ENCODE data around the gene SLC16A4.
A peak's percentile ranks its signal among the peaks of the same experiment; 100 is the strongest.
"Not testable (repeated sequence)": the region's sequence is repeated elsewhere in the genome, so short reads cannot be mapped to it uniquely, and the experiment has no call there.

The SLC16A4 gene

DNA sequence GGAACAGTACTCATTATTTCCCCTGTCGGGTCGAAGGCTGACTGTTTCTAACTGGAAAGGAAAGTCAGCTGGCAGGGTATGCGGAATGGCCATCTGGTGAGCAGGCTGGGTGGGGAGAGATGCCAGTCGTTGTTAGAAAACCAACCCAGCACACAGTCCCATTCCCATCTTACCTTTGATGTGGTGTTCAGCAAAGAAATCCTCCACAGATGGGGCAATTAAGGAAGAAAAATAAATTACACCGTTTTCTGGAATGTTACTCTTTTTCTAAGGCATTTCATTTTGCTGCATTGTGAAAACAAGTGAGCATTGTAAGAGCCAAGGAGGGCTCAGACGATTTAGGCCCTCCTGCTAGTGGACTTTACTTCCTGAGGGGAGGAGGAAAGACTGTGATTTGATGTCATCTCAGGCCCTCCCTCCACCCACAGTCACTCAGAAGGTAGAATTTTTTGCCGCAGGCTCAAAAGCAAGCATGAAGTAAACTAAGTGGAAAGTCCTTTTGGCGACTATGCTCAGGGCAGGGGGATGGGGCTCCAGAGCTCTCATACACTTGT, at the start of gene SLC16A4:
Gene SLC16A4, minus strand, starts transcription at position 335 of the 554 bp plus-strand sequence. CDS start 1,703 bp downstream, outside the sequence.
- DNase-seq (ENCODE audit: low spot score in 2 of 2), result no peak
- in situ Hi-C loops (cut with MboI; ENCODE audit: low sequenced_read_pairs), result no loop called here
- Histone ChIP-seq H3K9me3 (no peaks in the 10 kb centered on the region), H3K36me3 (replicated peaks) (peaks cover 9% of the 10 kb centered on the region), H3K4me3 (no peak within 1 kb of the TSS), H3K4me1 (no peaks in the 10 kb centered on the region), H3K27me3 (ENCODE audit: low read depth) (no peaks in the 10 kb centered on the region)

DNA sequence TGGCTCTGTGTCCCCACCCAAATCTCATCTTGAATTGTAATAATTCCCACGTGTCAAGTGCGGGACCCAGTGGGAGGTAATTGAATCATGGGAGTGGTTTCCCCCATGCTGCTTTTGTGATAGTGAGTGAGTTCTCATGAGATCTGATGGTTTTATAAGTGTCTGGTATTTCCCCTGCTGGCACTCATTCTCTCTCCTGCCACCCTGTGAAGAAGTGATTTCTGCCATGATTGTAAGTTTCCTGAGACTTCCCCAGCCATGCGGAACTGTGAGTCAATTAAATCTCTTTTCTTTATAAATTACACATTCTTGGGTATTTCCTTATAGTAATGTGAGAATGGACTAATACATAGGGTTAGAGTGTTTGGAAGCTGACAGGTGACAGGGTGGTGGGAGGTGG, 49.0 kb upstream of the SLC16A4 start:
- H3K9me3 ChIP-seq; H3K4me1 ChIP-seq; H3K36me3 ChIP-seq (replicated peaks); in situ Hi-C loops (cut with MboI; ENCODE audit: low sequenced_read_pairs); H3K4me3 ChIP-seq; H3K27me3 ChIP-seq (ENCODE audit: low read depth); DNase-seq (ENCODE audit: low spot score in 2 of 2): not testable (repeated sequence)

DNA sequence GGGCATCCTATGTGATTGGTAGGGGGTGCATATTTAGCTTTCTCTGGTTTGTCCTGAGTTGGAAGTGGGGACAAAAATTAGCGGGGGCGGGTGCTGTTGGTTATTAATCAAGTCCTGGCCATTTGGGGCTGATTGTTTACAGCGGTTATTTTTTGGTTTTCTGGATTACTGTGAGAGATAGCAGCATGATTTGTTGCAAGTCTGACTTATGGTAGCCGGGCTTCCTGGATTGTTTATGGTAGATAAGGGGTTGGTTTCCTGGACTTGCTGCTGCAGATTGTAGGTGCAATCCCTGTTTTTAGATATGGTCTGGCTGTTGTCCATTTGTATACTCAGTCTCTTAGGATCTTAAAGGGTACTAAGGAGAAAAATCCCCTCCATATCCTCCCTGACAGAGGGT, 48.1 kb upstream of the SLC16A4 start:
- Histone ChIP-seq H3K9me3 (no peaks in the 10 kb centered on the region), H3K4me1 (no peaks in the 10 kb centered on the region), H3K27me3 (ENCODE audit: low read depth) (no peaks in the 10 kb centered on the region), H3K36me3 (replicated peaks) (no peaks in the 10 kb centered on the region), H3K4me3 (no peak overlapping the region)
- in situ Hi-C loops (cut with MboI; ENCODE audit: low sequenced_read_pairs), result no loop called here
- DNase-seq (ENCODE audit: low spot score in 2 of 2), result no peak

DNA sequence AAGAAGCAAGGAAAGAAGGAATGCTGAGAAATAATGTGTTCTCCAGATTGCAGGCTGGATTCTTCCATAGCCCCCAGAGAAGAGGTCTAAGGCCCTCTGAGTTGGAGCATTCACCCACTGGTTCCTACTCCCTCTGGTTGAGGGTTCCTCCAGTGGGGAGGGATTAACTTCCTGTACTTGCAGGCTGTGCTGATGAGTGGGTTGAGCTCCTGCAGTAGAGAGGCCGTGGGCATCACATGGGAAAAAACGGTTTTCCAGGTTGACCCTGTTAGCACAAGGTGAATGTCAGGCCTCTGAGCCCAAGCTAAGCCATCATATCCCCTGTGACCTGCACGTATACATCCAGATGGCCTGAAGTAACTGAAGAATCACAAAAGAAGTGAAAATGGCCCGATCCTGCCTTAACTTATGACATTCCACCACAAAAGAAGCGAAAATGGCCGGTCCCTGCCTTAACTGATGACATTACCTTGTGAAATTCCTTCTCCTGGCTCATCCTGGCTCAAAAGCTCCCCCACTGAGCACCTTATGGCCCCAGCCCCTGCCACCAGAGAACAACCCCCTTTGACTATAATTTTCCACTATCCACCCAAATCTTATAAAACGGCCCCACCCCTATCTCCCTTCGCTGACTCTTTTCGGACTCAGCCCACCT, 46.9 kb upstream of the SLC16A4 start:
- H3K4me1 ChIP-seq; H3K4me3 ChIP-seq; H3K9me3 ChIP-seq; DNase-seq (ENCODE audit: low spot score in 2 of 2); H3K27me3 ChIP-seq (ENCODE audit: low read depth); in situ Hi-C loops (cut with MboI; ENCODE audit: low sequenced_read_pairs); H3K36me3 ChIP-seq (replicated peaks): not testable (repeated sequence)

DNA sequence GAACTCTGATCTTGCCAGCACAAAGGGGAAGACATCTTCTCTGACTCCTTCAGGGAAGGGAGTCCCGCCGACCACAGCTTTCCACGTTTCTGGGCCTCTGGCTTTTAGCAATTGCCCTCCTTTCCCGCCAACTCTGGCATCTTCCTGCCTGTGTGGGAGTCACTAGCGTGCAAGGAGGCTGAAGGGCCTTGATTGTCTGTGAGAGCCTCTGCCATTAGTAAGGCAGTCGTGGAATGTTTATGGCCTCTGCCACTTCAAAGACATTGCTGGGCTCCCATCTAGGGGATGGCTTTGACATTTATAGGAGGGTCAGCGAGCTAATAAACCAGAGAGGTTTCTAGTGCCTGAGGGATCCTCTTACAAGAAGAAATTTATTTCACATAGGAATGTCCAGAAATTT, 45.8 kb upstream of the SLC16A4 start:
- H3K27me3 ChIP-seq (ENCODE audit: low read depth), result no peaks in the 10 kb centered on the region
- DNase-seq (ENCODE audit: low spot score in 2 of 2), result peak in 1 of 2 experiments; percentile 31
- no peaks in the 10 kb centered on the region for H3K36me3 ChIP-seq (replicated peaks)
- no peaks in the 10 kb centered on the region for H3K9me3 ChIP-seq
- H3K4me1 ChIP-seq, result no peaks in the 10 kb centered on the region
- H3K4me3 ChIP-seq, result no peak overlapping the region
- in situ Hi-C loops (cut with MboI; ENCODE audit: low sequenced_read_pairs), result no loop called here

DNA sequence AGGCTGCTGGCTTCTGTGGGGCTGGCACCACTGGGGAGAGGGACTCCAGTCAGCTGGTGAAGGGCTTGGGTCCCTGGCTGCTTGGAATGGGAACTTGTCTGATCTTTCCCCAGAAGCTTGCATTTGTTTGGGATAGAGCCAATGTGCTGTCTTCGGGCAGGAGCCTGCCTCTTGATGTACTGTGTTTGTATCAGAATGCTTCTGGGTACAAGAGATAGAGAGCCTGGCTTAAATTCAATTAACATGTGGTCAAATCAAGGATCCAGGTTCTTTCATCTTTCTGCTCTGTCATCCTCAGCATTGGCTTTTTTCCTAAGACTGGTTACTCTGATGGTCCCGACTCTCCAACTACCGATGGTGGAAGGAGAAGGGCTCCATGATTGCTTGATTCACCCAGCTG, 44.1 kb upstream of the SLC16A4 start:
- in situ Hi-C loops (cut with MboI; ENCODE audit: low sequenced_read_pairs), result no loop called here
- no peak for DNase-seq (ENCODE audit: low spot score in 2 of 2)
- peaks cover 12% of the 10 kb centered on the region for H3K27me3 ChIP-seq (ENCODE audit: low read depth)
- no peak overlapping the region for H3K4me3 ChIP-seq
- H3K36me3 ChIP-seq (replicated peaks), result no peaks in the 10 kb centered on the region
- no peaks in the 10 kb centered on the region for H3K9me3 ChIP-seq
- H3K4me1 ChIP-seq, result no peaks in the 10 kb centered on the region

DNA sequence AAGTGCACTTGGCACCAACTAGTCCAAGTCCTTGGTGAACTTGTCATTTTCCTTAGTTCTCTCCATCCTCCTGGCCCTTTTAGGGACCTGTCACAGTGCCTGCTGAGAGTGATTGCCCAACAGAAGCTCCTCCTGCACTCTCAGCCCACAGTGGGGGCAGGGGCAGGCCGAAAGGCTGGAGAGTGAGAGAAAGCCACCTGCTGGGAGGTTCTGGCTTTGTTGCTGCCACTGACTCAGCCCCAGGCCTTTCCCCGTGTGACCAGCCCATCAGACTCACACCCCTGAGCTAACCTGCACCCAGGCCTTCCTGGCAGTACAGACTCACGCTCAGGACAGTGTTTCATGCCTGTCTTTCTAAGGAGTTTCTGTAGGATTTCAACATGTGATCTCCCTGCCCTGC, 43.0 kb upstream of the SLC16A4 start:
- Histone ChIP-seq H3K27me3 (ENCODE audit: low read depth) (peaks cover 12% of the 10 kb centered on the region), H3K4me1 (no peaks in the 10 kb centered on the region), H3K9me3 (no peaks in the 10 kb centered on the region), H3K4me3 (no peak overlapping the region), H3K36me3 (replicated peaks) (no peaks in the 10 kb centered on the region)
- in situ Hi-C loops (cut with MboI; ENCODE audit: low sequenced_read_pairs), result no loop called here
- DNase-seq (ENCODE audit: low spot score in 2 of 2), result peak in 1 of 2 experiments; percentile 32

DNA sequence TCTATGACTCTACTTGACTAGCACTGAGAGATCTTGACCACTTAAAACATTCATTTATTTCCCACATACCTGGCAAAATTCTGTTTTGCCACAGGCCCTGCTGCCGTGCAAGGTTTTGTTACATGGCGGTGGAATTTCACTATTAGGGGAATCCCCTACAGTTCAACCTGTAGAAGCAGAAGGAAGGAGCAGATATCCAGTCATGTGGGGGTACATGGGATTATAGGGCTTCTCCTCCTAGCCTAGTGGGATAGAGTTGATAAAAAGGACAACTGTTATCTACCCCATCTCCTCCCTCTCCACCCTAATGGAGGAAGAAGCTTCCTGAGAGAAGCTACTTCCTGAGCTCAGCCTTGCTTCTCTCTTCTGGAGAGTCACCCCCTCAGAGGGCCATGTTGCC, 42.4 kb upstream of the SLC16A4 start:
- in situ Hi-C loops (cut with MboI; ENCODE audit: low sequenced_read_pairs), result no loop called here
- DNase-seq (ENCODE audit: low spot score in 2 of 2), result no peak
- Histone ChIP-seq H3K9me3 (no peaks in the 10 kb centered on the region), H3K4me3 (no peak overlapping the region), H3K36me3 (replicated peaks) (no peaks in the 10 kb centered on the region), H3K4me1 (no peaks in the 10 kb centered on the region), H3K27me3 (ENCODE audit: low read depth) (peaks cover 12% of the 10 kb centered on the region)

DNA sequence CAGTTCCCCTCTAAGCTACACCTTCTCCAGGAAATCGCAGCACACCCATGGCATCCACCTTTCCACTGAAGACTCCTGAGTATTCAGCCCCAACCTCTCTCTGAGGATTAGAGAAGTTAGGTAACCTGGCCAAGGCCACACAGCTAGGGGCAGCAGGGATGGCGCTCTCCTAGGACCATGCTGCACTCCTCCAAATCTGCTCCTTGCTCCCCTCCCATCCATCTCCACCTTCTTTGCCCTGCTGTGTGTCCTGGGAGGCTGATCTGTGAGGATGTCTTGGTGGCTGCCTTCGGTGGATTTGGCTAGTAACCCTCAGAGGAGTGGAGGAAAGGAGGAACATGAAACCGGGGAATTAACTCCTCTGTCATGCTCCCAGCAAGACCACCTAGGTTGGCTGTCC, 40.1 kb upstream of the SLC16A4 start:
- DNase-seq (ENCODE audit: low spot score in 2 of 2), result no peak
- Histone ChIP-seq H3K36me3 (replicated peaks) (no peaks in the 10 kb centered on the region), H3K4me3 (no peak overlapping the region), H3K9me3 (no peaks in the 10 kb centered on the region), H3K4me1 (no peaks in the 10 kb centered on the region), H3K27me3 (ENCODE audit: low read depth) (peaks cover 12% of the 10 kb centered on the region)
- in situ Hi-C loops (cut with MboI; ENCODE audit: low sequenced_read_pairs), result no loop called here

DNA sequence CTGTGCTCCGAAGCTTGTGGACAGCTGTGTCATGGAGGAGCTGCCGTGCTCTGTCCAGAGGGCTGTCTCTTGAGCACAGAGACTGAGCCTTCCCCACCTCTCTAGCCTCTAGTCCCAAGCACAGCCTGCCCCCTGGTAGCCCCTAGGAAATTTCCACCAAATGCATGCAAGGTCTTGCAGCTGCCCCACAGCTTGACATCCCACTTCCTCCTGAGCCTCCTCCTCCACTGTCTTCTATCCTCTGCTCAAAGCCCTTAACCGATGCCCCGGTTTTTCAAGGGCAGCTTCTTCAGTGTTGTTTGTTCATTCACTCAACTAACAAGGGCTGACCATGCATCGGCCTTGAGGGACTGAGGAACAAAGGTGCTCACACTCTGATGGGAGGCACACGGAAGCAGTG, 39.5 kb upstream of the SLC16A4 start:
- no peaks in the 10 kb centered on the region for H3K9me3 ChIP-seq
- H3K4me3 ChIP-seq, result no peak overlapping the region
- H3K4me1 ChIP-seq, result no peaks in the 10 kb centered on the region
- DNase-seq (ENCODE audit: low spot score in 2 of 2), result no peak
- peaks cover 12% of the 10 kb centered on the region for H3K27me3 ChIP-seq (ENCODE audit: low read depth)
- H3K36me3 ChIP-seq (replicated peaks), result no peaks in the 10 kb centered on the region
- in situ Hi-C loops (cut with MboI; ENCODE audit: low sequenced_read_pairs), result no loop called here

DNA sequence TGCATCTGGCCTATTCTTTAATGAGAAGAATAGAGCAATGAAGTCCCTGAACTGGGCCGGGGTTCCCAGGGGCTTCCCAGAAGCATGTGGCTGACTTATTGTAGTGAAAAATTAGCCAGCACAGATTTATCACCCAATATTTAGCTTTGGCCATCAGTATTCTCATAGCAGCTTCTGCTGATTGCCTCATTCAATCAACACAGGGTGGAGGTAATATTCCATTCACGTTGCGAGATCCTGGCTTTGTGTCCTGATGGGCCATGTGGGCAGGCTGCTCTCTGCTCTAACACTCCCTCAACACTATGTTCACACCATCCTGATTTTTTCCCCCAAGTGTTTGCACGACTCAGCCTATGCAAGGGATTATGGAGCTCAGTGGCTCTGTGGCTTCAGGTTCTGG, 38.1 kb upstream of the SLC16A4 start:
- H3K27me3 ChIP-seq (ENCODE audit: low read depth), result peaks cover 12% of the 10 kb centered on the region
- no peaks in the 10 kb centered on the region for H3K36me3 ChIP-seq (replicated peaks)
- no peaks in the 10 kb centered on the region for H3K4me1 ChIP-seq
- in situ Hi-C loops (cut with MboI; ENCODE audit: low sequenced_read_pairs), result no loop called here
- H3K9me3 ChIP-seq, result no peaks in the 10 kb centered on the region
- H3K4me3 ChIP-seq, result no peak overlapping the region
- no peak for DNase-seq (ENCODE audit: low spot score in 2 of 2)

DNA sequence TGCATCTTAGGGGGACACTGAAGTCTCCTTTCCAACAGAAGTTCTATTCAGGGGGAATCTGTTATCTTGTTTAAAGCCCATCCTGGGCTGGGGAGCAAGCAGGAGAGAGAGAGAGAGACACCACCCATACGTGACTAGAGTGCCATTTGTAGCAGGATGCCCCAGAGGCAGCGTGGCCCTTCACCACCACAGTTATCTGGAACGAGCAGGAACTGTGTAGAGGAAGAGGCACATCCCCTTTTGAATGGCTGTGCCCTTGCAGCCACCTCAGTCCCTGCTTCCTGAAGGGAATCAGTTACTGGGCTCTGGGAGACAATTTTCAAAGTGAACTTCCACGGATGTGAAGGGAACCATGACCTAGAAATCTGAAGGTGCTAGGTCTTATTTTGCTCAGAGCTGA, 36.0 kb upstream of the SLC16A4 start:
- no peaks in the 10 kb centered on the region for H3K36me3 ChIP-seq (replicated peaks)
- in situ Hi-C loops (cut with MboI; ENCODE audit: low sequenced_read_pairs), result no loop called here
- peaks cover 14% of the 10 kb centered on the region for H3K27me3 ChIP-seq (ENCODE audit: low read depth)
- DNase-seq (ENCODE audit: low spot score in 2 of 2), result no peak
- no peaks in the 10 kb centered on the region for H3K9me3 ChIP-seq
- no peak overlapping the region for H3K4me3 ChIP-seq
- H3K4me1 ChIP-seq, result no peaks in the 10 kb centered on the region

DNA sequence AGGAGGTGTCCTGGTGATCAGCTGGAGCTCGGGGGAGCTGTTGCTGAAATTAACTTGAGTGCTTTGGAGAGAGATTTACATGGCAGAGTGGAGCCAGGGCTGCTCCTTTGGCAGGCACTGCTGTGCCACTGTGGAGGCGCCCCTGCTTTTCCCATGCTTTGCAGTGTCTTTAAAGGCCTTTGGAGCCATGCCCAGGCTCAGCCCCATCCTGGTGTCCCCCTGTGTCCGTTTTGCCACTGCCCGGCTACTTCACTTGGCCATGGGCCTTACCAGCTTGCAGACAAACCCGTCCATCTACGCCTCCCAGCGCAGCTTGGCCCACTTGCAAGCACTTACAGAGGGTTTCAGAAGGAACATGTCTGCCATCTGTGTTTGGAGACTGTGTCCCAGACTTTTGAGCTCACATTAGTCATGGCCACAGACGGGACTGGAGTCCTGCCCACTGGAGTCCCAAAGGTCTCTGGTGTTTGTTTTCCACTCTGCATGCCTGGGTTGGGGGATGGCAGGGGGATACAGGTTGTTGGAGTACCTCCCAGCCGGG, 34.9 kb upstream of the SLC16A4 start:
- Histone ChIP-seq H3K4me3 (no peak overlapping the region), H3K9me3 (no peaks in the 10 kb centered on the region), H3K36me3 (replicated peaks) (no peaks in the 10 kb centered on the region), H3K4me1 (no peaks in the 10 kb centered on the region), H3K27me3 (ENCODE audit: low read depth) (peaks cover 7% of the 10 kb centered on the region)
- in situ Hi-C loops (cut with MboI; ENCODE audit: low sequenced_read_pairs), result no loop called here
- DNase-seq (ENCODE audit: low spot score in 2 of 2), result no peak

DNA sequence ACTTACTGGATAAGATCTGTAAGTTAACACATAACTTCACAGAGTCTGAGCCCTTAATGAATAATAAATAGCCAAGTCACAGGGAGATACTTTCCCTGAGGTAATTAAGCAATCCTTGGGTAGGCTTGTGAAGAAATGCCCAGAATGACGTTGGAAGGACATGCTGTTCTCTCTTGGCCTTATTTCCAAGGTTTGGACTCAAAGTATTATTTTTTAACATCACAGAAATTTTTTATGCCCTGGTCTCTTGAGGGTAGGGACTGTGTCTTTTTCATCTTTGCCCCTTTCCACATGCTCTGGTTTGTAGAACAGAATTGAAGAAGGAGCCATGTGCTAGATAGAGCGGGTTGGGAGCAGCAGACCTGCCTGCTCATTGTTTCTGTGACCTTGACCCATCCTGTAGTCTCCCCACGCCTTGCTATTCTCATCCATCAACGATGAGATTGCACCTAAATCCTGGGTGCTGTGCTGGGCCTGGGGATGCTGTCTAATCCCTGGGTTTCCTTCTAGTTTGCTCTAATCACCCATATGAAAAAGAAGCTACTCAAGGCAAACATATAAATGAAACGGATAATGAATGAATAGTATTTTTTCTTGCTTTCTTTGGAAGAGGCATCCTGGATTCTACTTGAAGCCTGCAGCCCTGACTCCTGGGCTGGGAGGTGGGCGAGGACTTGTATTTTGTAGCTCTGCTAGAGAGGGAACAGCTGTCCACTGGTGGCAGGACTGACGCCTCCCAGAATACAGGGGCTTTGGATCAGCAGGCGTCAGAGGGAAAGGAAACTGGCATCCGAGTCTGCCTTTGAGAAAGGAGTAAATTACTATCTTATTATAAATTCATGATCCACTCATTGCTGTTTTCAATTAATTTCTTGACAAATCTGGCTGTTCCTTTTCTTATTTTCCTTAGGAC, 34.1 kb upstream of the SLC16A4 start:
- no peaks in the 10 kb centered on the region for H3K4me1 ChIP-seq
- H3K4me3 ChIP-seq, result no peak overlapping the region
- in situ Hi-C loops (cut with MboI; ENCODE audit: low sequenced_read_pairs), result no loop called here
- no peaks in the 10 kb centered on the region for H3K9me3 ChIP-seq
- no peaks in the 10 kb centered on the region for H3K36me3 ChIP-seq (replicated peaks)
- DNase-seq (ENCODE audit: low spot score in 2 of 2), result no peak
- H3K27me3 ChIP-seq (ENCODE audit: low read depth), result peaks cover 2% of the 10 kb centered on the region; the same call in 1 of the 2 replicates

All from HAP-1 (cell line).